ENCODE data around the gene TIE1. TPM values are rescaled to one million over a fixed set of nuclear protein-coding genes. Genes with fewer than 3 reads are reported as not detected.
A peak's percentile ranks its signal among the peaks of the same experiment; 100 is the strongest.
"Not testable (repeated sequence)": the region's sequence is repeated elsewhere in the genome, so short reads cannot be mapped to it uniquely, and the experiment has no call there.

TIE1 gene
- total RNA-seq, 1 experiment from 2014 or later = 0.11 TPM

DNA sequence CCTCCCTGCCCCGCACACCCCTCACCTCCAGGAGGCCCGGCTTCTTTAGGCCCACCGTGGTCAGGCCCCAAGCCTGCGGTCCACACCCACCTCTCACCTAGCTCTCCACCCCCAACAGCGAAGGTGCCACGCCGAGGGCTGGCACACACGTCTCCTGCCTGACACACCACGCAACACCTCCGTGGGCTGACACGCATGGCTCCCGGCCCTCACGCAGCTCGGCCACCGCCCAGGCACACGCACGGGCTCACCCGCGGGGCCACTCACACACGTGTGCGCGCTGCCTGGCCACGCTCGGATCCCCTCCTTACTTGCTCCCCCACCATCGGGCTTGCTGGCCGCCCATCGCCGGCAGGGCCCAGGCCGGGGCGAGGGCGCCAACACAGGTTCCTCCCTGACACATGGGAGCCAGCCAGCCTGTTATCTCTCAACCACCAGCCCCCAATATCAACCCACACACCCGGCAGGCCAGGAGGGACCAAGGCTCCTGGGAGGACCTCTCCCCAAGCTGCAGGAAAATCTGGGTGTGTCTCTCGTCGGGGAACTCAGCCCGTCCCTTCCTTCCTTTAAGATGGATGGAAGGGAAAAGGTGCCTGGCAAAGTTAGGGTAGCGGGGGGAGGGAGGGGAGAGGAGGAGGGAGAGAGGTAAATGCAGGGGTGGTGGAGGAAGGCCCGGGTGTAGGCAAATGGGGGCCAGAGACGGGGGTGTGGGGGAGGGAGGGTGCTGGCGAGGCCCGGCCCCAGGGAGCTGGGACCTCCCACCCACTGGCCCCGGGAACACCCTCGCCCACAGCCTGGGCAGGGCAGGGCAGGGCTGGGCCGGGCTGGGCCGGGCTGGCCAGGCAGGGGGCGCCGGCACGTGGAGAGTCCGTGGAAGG lies 66.5 kb downstream of the TIE1 start:
- Histone ChIP-seq H3K4me1 (replicated peaks) (peaks cover 28% of the 10 kb centered on the region), H3K27me3 (replicated peaks) (no peaks in the 10 kb centered on the region), H3K9me3 (replicated peaks) (no peaks in the 10 kb centered on the region), H3K36me3 (peaks cover 64% of the 10 kb centered on the region), H3K27ac (peak overlapping the region; percentile 96), H3K4me3 (peak overlapping the region; percentile 70)
- DNase-seq (ENCODE audit: low read depth in 1 of 2, low spot score in 2 of 2) = peak in 1 of 2 experiments; percentile 42

DNA sequence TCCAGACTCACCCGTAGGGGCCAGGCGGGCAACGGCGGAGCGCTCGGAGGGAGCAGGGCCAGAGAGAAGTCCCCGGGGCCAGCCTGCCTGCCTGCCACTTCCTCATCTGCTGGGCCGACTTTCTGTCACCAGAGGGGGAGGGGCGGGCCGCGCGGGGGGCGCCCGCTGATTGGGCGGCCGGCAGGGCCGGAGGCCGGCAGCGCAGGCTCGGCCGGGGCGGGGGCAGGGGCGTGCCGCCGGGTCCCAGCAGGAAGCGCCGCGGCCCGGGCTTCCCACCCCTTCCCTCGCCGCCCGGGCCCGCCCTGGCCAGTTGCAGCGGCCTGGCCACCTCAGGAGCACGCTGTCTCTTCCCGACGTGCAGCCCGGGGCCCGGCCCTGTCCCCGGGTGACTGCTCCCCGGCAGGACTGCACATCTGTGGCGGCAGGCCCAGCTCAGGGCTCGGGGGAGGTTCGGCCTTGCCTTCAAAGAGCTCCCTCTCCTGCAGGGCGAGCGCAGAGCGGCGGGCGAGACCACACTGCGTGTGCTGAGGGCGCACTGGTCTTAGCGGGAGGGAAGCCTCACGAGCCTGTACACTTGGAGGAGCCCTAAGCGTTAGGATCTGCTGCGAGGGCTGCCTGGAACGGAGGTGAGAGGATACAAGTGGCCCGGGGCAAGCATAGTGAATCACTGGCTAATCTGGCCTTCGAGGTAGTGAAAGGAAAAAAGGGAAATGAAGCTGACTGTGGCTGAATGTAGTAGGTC lies 67.3 kb downstream of the TIE1 start, which contains the start of gene ELOVL1:
TSS of gene ELOVL1 (minus strand) at position 108 of the 742 bp plus-strand sequence. CDS start 2,402 bp downstream, outside the sequence.
- H3K4me1 ChIP-seq (replicated peaks) = peaks cover 36% of the 10 kb centered on the region
- peaks cover 60% of the 10 kb centered on the region for H3K36me3 ChIP-seq
- peak within 1 kb of the TSS; percentile 96 for H3K27ac ChIP-seq
- no peaks in the 10 kb centered on the region for H3K27me3 ChIP-seq (replicated peaks)
- peak within 1 kb of the TSS; percentile 70 for H3K4me3 ChIP-seq
- H3K9me3 ChIP-seq (replicated peaks) = 0 out of 2 replicates have a peak, but pooled peaks cover 3% of the 10 kb centered on the region
- DNase-seq (ENCODE audit: low read depth in 1 of 2, low spot score in 2 of 2) = peak; percentile 94 to 95

DNA sequence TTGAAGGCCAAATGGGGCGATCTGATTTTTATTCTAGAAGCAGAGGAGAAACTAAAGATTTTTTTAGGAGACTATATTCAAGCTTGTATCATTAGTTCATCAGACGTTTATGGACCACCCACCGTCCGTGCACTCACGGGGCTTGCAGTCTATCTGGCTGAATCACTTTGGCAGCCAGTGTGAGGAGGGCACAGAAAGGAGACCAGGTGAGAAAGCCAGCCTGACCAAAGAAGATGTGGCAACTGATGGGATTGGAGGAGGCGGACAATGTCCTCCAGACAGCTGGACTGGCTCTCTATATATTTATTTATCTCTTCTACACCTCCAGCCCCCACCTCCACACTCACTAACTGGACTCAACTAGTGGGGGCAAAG lies 67.9 kb downstream of the TIE1 start:
- Histone ChIP-seq H3K27me3 (replicated peaks) (no peaks in the 10 kb centered on the region), H3K9me3 (replicated peaks) (0 out of 2 replicates have a peak, but pooled peaks cover 3% of the 10 kb centered on the region), H3K27ac (peak overlapping the region; percentile 96), H3K36me3 (peaks cover 54% of the 10 kb centered on the region), H3K4me1 (replicated peaks) (peaks cover 39% of the 10 kb centered on the region), H3K4me3 (peak overlapping the region; percentile 70)
- DNase-seq (ENCODE audit: low read depth in 1 of 2, low spot score in 2 of 2) = peak in 1 of 2 experiments; percentile 61

DNA sequence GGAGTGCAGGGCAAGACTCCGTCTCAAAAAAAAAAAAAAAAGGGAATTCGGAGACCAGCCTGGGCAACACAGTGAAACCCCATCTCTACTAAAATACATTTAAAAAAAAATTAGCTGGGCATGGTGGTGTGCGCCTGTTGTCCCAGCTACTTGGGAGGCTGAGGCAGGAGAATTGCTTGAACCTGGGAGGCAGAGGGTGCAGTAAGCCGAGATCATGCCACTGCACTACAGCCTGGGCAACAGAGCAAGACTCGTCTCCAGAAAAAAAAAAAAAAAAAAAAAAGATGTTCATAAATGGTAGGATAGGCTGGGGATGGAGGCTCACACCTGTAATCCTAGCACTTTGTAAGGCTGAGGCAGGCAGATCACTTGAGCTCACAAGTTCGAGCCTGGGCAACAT lies 69.0 kb downstream of the TIE1 start:
- H3K9me3 ChIP-seq (replicated peaks); H3K4me3 ChIP-seq; DNase-seq (ENCODE audit: low read depth in 1 of 2, low spot score in 2 of 2); H3K27ac ChIP-seq; H3K27me3 ChIP-seq (replicated peaks): not testable (repeated sequence)
- Histone ChIP-seq H3K4me1 (replicated peaks) (peaks cover 42% of the 10 kb centered on the region), H3K36me3 (peaks cover 45% of the 10 kb centered on the region)

DNA sequence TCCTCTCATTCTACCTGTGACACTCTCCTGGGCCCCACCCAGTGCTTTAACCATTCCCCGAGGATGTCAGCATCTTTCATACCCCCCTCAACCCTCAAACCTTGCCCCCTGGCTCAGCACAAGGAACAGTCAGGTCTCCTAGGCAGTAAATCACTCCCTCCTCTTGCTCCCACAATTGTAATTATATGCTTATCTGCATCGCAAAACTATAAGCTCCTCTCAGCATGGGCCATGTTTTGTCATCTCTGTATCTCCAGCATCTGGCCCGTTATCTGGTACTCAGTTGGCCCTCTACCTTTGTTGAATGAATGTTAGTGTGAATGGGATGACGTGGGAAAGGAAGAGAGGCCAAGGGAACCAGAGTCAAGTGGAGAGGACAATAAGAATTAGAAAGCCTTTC lies 69.8 kb downstream of the TIE1 start:
- Histone ChIP-seq H3K36me3 (peaks cover 42% of the 10 kb centered on the region), H3K4me1 (replicated peaks) (peaks cover 42% of the 10 kb centered on the region), H3K9me3 (replicated peaks) (0 out of 2 replicates have a peak, but pooled peaks cover 3% of the 10 kb centered on the region), H3K4me3 (no peak overlapping the region), H3K27me3 (replicated peaks) (no peaks in the 10 kb centered on the region), H3K27ac (no peak overlapping the region)
- DNase-seq (ENCODE audit: low read depth in 1 of 2, low spot score in 2 of 2) = no peak

DNA sequence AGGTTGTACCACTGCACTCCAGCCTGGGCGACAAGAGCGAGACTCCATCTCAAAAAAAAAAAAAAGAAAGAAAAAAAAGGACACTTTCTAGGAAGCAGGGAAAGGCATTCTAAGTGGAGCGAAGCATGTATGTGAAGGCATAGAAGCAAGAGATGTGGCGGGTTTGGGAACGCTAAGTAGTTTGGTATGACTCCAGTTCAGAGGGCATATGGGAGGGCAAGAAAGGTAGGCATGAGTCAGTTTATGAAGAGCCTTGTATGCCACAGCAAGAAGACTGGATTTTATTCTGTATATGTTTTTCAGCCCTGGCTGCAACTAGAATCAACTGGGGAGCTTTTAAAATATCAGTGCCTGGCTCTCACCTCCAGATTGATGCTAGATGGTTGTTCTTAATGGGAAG lies 71.4 kb downstream of the TIE1 start:
- Histone ChIP-seq H3K4me1 (replicated peaks) (peaks cover 31% of the 10 kb centered on the region), H3K4me3 (no peak overlapping the region), H3K27me3 (replicated peaks) (no peaks in the 10 kb centered on the region), H3K36me3 (peaks cover 26% of the 10 kb centered on the region), H3K9me3 (replicated peaks) (0 out of 2 replicates have a peak, but pooled peaks cover 3% of the 10 kb centered on the region), H3K27ac (peak overlapping the region; percentile 37; the same call in 1 of the 2 replicates)
- DNase-seq (ENCODE audit: low read depth in 1 of 2, low spot score in 2 of 2) = no peak

Other genes starting within 250 kb of the TIE1 start
- 235 and 270 TPM in 2 replicates for gene EBNA1BP2, start 128.7 kb upstream of the TIE1 start, total RNA-seq (2014; rRNA removed; shearing (Covaris generic))
- gene CFAP57, start 128.7 kb upstream of the TIE1 start, total RNA-seq (2014; rRNA removed; shearing (Covaris generic)) = 0.16 TPM in 1 of 2 replicates, not detected in the other
- not detected in 2 replicates for gene TMEM125, start 31.0 kb upstream of the TIE1 start, total RNA-seq (2014; rRNA removed; shearing (Covaris generic))
- gene C1orf210, start 15.4 kb upstream of the TIE1 start, total RNA-seq (2014; rRNA removed; shearing (Covaris generic)) = not detected in 2 replicates
- gene MPL, start 36.8 kb downstream of the TIE1 start, total RNA-seq (2014; rRNA removed; shearing (Covaris generic)) = not detected in 2 replicates
- gene CDC20, start 58.0 kb downstream of the TIE1 start, total RNA-seq (2014; rRNA removed; shearing (Covaris generic)) = 194 and 257 TPM in 2 replicates
- gene ELOVL1, start 67.0 kb downstream of the TIE1 start, total RNA-seq (2014; rRNA removed; shearing (Covaris generic)) = 69.5 and 115 TPM in 2 replicates
- 60.7 and 67.8 TPM in 2 replicates for gene MED8, start 88.8 kb downstream of the TIE1 start, total RNA-seq (2014; rRNA removed; shearing (Covaris generic))
- 15.6 and 19.8 TPM in 2 replicates for gene SZT2, start 88.9 kb downstream of the TIE1 start, total RNA-seq (2014; rRNA removed; shearing (Covaris generic))
- gene HYI, start 152.9 kb downstream of the TIE1 start, total RNA-seq (2014; rRNA removed; shearing (Covaris generic)) = 44.3 and 47.2 TPM in 2 replicates
- gene PTPRF, start 229.9 kb downstream of the TIE1 start, total RNA-seq (2014; rRNA removed; shearing (Covaris generic)) = 11.0 and 11.5 TPM in 2 replicates